Loucy (cell line): ENCODE results near the gene ZNF81.

Experiments used
- CTCF ChIP-seq: fragments of 200-600 bp; sonication (generic); conservative IDR thresholded peaks from 2 replicates; pipeline ENCODE4 v1.5.1; 2014; ENCODE audit warnings: mild to moderate bottlenecking, antibody characterized with exemption, low read length
- EZH2phosphoT487 ChIP-seq: fragments of 200-600 bp; IDR thresholded peaks from 2 replicates; pipeline ENCODE4 v1.6.1; 2018; ENCODE audit warnings: antibody characterized with exemption, mild to moderate bottlenecking, moderate library complexity, borderline replicate concordance

GRCh38 chrX:47804315-47804714, 32.4 kb upstream of the ZNF81 start:
- TF ChIP-seq CTCF (no peak), EZH2phosphoT487 (no peak)
